ENCODE measurements around the gene ARID4A.

ARID4A gene

DNA sequence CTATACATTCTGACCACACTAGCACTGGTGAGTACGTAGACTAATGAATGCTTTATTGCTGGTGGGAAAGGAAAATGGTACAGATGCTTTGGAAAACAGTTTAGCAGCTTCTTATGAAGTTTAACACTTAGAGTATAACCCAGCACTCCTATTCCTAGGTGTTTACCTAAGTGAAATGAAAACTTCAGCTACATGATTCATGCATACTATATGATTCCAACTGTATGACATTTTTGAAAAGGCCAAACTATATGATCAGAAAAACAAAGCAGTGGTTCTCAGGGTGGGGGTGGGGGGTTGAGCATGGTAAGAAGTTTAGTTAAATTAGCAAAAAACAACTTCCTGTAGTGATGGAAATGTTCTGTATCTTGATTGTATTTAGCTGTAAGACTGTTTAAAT, 22.1 kb upstream of the ARID4A start:
- Histone ChIP-seq H3K9me3 (no peaks in the 10 kb centered on the region), H4K20me1 (peaks cover 99% of the 10 kb centered on the region), H3K9ac (no peak overlapping the region), H3K4me1 (peaks cover 26% of the 10 kb centered on the region), H3K4me3 (no peak overlapping the region), H3K27ac (no peak overlapping the region), H3K4me2 (no peak overlapping the region), H3K36me3 (peaks cover 70% of the 10 kb centered on the region), H3K27me3 (no peaks in the 10 kb centered on the region)
- TF ChIP-seq Cebpa-rat (IDR thresholded peaks at IDR 0.05) = no peak

DNA sequence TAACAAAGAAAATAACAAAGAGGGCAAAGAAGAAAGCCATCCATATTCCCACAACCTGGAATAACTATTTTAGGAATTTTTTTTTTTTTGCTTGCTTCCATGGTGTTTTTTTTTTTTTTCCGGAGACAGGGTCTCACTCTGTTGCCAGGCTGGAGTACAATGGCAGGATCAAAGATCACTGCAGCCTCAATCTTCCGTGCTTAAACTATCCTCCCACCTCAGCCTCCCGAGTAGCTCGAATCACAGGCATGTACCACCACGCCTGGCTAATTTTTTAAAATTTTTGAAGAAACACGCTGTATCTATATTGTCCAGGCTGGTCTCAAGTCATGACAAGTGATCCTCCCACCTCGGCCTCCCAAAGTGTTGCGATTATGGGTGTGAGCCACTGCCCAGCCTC, 20.2 kb upstream of the ARID4A start:
- Histone ChIP-seq H4K20me1 (peaks cover 98% of the 10 kb centered on the region), H3K4me1 (peaks cover 46% of the 10 kb centered on the region), H3K27ac (no peak overlapping the region), H3K27me3 (no peaks in the 10 kb centered on the region), H3K4me3 (no peak overlapping the region), H3K36me3 (peaks cover 64% of the 10 kb centered on the region), H3K9me3 (no peaks in the 10 kb centered on the region), H3K9ac (no peak overlapping the region), H3K4me2 (no peak overlapping the region)
- TF ChIP-seq Cebpa-rat (IDR thresholded peaks at IDR 0.05) = no peak

DNA sequence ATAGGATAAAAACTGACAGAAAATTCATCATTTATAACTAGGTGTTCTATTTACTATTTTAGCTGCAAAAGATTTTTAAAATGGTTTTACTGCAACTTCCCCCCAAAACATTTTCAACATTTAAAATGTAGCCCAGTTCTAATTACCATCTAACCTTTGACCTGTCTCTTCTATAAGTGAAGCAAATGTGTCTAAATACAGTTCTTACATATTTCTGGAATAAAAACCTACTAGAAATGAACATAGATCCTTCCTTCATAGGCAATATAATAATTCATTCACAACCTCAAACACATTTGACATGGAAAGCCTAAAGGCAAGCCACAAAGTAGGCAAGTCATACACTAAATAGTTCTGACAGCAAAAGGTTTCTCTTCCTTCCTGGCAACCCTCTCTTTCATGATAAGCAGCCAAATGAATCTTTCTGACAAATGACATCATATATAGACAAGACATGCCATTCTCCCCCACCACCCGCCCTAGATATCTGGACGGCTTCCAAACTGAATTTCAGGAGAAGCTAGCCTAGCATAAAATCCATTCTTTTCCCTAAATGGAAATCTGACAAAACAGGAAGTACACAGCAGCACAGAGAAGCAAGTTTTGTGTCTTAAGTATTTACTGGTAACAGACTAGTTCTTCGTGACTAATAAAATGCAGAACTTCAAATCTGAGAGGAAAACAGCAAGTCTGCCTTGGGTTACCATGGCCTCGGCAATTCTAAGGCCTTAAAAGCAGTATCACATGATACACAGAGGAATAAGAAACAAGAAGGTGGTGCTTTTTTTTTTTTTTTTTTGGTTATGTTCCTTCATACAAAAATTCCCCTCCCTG, 17.2 kb upstream of the ARID4A start:
- peak overlapping the region; percentile 25 for H3K4me2 ChIP-seq
- H3K4me1 ChIP-seq = peaks cover 31% of the 10 kb centered on the region
- no peak overlapping the region for H3K4me3 ChIP-seq
- TF ChIP-seq Cebpa-rat (IDR thresholded peaks at IDR 0.05) = no peak
- H3K27ac ChIP-seq = peak overlapping the region; percentile 27; the same call in 1 of the 2 replicates
- H4K20me1 ChIP-seq = peaks cover 98% of the 10 kb centered on the region
- peaks cover 74% of the 10 kb centered on the region for H3K36me3 ChIP-seq
- no peaks in the 10 kb centered on the region for H3K9me3 ChIP-seq
- H3K27me3 ChIP-seq = no peaks in the 10 kb centered on the region
- no peak overlapping the region for H3K9ac ChIP-seq

DNA sequence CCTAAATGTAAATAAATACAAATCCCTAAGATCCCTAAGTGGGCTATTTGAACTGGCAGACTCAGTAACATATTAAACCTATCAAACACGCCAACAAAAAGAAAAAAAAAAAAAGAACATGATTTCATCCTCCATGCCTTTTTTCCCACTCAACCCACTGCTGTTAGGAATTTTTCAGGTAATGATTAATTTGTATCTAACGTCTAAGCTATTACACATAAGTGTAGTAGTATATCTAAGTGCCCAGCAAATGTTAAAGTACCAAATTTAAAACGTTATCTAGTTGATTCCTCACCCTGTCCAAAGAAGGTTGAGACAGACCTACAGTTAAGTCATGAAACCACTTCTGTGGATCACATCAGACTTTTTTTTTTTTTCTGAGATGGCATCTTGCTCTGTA, 16.4 kb upstream of the ARID4A start:
- Histone ChIP-seq H3K36me3 (peaks cover 76% of the 10 kb centered on the region), H3K9me3 (no peaks in the 10 kb centered on the region), H3K27me3 (no peaks in the 10 kb centered on the region), H3K27ac (no peak overlapping the region), H3K4me3 (no peak overlapping the region), H3K9ac (no peak overlapping the region), H3K4me2 (peak overlapping the region; percentile 25), H4K20me1 (peaks cover 98% of the 10 kb centered on the region), H3K4me1 (peaks cover 26% of the 10 kb centered on the region)
- TF ChIP-seq Cebpa-rat (IDR thresholded peaks at IDR 0.05) = no peak

DNA sequence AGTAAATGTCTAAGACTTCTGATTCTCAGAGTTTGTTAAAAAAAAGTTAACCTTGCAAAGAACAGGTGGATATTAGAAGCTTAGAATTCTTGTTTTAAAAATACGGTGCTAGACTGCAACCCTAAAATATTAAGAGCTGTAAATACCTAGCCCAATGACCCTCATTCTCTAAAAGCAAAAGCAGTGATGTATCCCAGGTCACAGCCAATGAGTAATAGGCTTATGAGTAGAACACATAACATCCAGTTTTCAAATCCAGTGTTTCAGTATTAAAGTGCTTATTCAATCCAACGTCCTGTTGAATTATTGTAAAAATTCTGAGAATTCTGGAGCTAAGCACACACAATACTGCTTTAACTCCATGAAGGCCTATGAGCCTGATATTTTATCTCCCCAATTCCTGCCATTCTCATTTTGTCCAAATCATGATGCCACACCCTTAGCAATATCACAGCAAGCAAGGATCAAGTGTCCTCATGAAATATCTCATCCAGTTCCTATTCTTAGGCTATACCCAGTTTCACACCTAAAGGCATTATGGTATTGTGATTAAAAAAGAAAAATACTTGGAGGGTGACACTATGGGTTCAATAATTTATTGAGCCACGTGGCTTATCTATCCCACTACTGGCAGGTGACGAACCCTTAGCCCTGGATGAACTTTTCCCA, 15.3 kb upstream of the ARID4A start:
- no peak overlapping the region for H3K4me3 ChIP-seq
- no peak overlapping the region for H3K27ac ChIP-seq
- no peaks in the 10 kb centered on the region for H3K9me3 ChIP-seq
- no peak overlapping the region for H3K9ac ChIP-seq
- H3K27me3 ChIP-seq = no peaks in the 10 kb centered on the region
- no peak for TF ChIP-seq Cebpa-rat (IDR thresholded peaks at IDR 0.05)
- H4K20me1 ChIP-seq = peaks cover 98% of the 10 kb centered on the region
- peaks cover 76% of the 10 kb centered on the region for H3K36me3 ChIP-seq
- peaks cover 26% of the 10 kb centered on the region for H3K4me1 ChIP-seq
- no peak overlapping the region for H3K4me2 ChIP-seq

DNA sequence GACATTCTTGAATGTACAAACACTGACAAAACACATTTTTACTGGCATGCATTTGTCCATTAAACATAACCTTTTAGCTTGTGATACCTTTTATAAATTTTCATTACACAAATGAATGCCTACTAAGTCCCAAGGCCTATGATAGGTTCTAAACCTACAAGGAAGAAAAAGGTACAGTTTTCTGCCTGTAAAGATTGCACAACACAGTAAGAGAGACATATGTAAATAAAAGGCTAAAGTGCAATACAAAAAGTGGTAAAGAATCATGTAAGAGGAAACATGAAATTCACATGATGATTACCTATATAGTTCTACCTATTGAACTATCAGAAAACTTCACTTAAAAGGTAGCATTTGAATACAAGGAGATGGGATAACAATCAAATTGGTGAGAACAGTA, 14.6 kb upstream of the ARID4A start:
- H3K9me3 ChIP-seq = no peaks in the 10 kb centered on the region
- H3K9ac ChIP-seq = no peak overlapping the region
- H3K27me3 ChIP-seq = no peaks in the 10 kb centered on the region
- no peak overlapping the region for H3K27ac ChIP-seq
- H3K4me2 ChIP-seq = no peak overlapping the region
- peaks cover 98% of the 10 kb centered on the region for H4K20me1 ChIP-seq
- TF ChIP-seq Cebpa-rat (IDR thresholded peaks at IDR 0.05) = no peak
- H3K4me3 ChIP-seq = no peak overlapping the region
- H3K36me3 ChIP-seq = peaks cover 79% of the 10 kb centered on the region
- H3K4me1 ChIP-seq = peaks cover 26% of the 10 kb centered on the region

DNA sequence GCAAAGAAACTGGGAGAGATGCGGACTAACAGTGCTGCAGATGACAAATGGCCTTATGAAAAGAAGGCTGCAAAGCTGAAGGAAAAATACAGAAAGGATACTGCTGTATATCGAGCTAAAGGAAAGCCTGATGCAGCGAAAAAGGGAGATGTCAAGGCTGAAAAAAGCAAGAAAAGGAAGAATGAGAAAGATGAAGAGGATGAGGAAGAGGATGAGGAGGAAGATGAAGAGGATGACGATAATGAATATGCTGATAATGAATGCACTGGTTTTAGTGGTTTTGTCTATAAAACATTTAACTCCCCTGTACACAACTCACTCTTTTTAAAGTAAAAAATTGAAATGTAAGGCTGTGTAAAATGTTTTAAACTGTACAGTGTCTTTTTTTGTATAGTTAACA, 13.2 kb upstream of the ARID4A start:
- Histone ChIP-seq H3K4me1 (peaks cover 24% of the 10 kb centered on the region), H3K4me2 (no peak overlapping the region), H4K20me1 (peaks cover 98% of the 10 kb centered on the region), H3K36me3 (peaks cover 79% of the 10 kb centered on the region), H3K9me3 (no peaks in the 10 kb centered on the region), H3K27ac (no peak overlapping the region), H3K4me3 (no peak overlapping the region), H3K9ac (no peak overlapping the region), H3K27me3 (no peaks in the 10 kb centered on the region)
- no peak for TF ChIP-seq Cebpa-rat (IDR thresholded peaks at IDR 0.05)

DNA sequence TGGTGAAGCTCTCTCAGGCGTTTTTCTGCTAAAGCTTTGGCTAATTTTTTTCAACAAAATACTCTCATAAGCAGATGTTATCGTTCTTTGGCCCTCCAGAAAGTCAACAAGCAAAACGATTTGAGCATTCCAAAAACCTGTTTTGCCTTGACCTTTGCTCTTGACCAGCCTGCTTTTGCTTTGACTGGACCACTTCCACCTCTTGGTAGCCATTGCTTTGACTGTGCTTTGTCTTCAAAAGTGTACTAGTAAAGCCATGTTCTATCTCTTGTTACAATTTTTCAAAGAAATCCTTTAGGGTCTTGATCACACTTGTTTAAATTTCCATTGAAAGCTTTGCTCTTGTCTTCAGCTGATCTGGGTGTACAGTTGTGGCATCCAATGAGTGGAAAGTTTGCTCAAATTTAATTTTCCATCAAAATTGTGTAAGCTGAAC, 10.7 kb upstream of the ARID4A start:
- no peak overlapping the region for H3K4me2 ChIP-seq
- no peak for TF ChIP-seq Cebpa-rat (IDR thresholded peaks at IDR 0.05)
- H3K27me3 ChIP-seq = no peaks in the 10 kb centered on the region
- H3K9ac ChIP-seq = no peak overlapping the region
- no peaks in the 10 kb centered on the region for H3K9me3 ChIP-seq
- H3K27ac ChIP-seq = no peak overlapping the region
- H3K4me1 ChIP-seq = peaks cover 7% of the 10 kb centered on the region; the same call in 1 of the 2 replicates
- peaks cover 92% of the 10 kb centered on the region for H3K36me3 ChIP-seq
- H3K4me3 ChIP-seq = no peak overlapping the region
- H4K20me1 ChIP-seq = peaks cover 98% of the 10 kb centered on the region

DNA sequence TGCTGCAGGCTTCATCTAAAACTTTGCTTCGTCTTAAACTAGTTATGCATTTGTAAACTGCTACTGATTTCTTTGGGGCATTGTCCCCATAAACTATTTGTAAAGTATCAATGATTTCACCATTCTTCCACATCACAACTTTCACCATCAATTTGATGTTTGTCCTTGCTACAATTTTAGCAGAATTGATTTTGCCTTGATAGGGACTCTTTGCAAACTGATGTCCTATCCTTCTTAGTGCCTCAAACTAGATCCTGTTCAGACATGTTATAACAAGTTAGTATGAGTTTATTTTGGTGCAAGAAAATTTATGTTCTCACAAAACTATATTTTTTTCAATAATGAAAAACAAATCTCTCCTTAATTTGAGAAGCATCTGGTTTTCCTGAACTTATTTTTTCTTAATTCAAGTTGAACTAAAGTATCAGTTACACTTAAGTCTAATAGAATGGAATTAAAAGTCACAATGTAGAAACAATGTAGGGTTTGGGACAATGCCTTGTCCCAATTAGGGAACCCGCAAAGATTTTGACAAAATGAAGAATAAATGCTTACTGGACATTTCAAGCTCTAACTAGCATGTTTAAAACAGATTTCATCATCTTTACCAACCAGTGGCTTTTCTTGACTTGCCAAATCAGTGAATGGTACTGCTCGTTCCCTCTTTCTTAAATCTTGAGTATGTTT, 10.1 kb upstream of the ARID4A start:
- Histone ChIP-seq H3K27me3 (no peaks in the 10 kb centered on the region), H3K4me3 (no peak overlapping the region), H3K9me3 (no peaks in the 10 kb centered on the region), H3K27ac (no peak overlapping the region), H3K4me1 (0 out of 2 replicates have a peak, but pooled peaks cover 1% of the 10 kb centered on the region), H3K36me3 (peaks cover 92% of the 10 kb centered on the region), H3K9ac (no peak overlapping the region), H4K20me1 (peaks cover 99% of the 10 kb centered on the region), H3K4me2 (no peak overlapping the region)
- TF ChIP-seq Cebpa-rat (IDR thresholded peaks at IDR 0.05) = no peak

DNA sequence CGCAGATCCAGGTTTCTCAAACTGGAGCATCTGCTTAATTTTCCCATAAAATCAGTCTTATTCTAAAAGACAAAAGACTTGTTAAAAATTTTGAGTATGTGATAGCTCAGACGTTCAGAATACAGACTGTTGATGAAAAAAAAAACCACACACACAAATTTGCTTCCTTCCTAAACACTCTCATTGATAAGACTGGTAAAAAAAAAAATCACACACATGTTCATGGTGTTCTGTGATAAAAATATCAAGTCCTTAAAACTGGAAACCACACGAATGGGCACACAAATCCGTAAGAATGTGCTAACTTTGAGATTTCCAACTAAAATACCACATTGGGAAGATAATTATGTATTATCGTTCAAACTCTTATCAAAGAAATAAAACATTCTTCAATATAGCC, 6.7 kb upstream of the ARID4A start:
- H4K20me1 ChIP-seq = peaks cover 99% of the 10 kb centered on the region

More for the DNA sequence above, 6.7 kb upstream of the ARID4A start:
- Histone ChIP-seq H3K36me3 (peaks cover 86% of the 10 kb centered on the region), H3K4me1 (peaks cover 13% of the 10 kb centered on the region), H3K27ac (no peak overlapping the region), H3K4me2 (no peak overlapping the region), H3K4me3 (no peak overlapping the region), H3K9ac (no peak overlapping the region), H3K27me3 (no peaks in the 10 kb centered on the region), H3K9me3 (no peaks in the 10 kb centered on the region)
- no peak for TF ChIP-seq Cebpa-rat (IDR thresholded peaks at IDR 0.05)

Data from BLaER1 (cell line).